GM18873 (cell line): ENCODE measurements around the gene CD86.
A peak's percentile ranks its signal among the peaks of the same experiment; 100 is the strongest.

Source experiments
- ATAC-seq: cut with Tn5 transposase; IDR thresholded peaks from one replicate; pipeline ENCODE4 v1.9.1; 2021; ENCODE audit warnings: mild to moderate bottlenecking, moderate library complexity, moderate number of reproducible peaks; ENCODE audit not compliant: unreplicated experiment, low FRiP score

CD86 gene

DNA sequence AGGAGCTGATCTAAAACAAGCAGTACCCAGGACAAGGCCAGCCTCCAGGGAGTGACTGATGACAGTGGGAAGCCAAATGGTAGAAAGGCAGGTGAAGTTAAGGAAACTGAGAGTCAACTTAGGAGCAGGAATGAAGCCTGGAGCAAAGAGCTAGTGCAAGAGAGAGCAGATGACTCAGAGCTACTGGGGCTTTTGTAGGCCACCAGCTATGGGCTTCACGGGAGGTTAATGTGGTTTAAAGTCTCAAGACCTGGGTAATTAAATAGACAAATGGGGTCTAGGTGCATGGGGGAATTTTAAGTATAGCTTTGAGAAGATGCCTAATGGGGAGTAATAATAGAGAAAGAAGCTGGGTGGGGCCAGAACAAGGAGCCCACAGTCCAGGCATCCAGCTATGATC is 3.1 kb downstream of the CD86 start:
- ATAC-seq, result no peak

DNA sequence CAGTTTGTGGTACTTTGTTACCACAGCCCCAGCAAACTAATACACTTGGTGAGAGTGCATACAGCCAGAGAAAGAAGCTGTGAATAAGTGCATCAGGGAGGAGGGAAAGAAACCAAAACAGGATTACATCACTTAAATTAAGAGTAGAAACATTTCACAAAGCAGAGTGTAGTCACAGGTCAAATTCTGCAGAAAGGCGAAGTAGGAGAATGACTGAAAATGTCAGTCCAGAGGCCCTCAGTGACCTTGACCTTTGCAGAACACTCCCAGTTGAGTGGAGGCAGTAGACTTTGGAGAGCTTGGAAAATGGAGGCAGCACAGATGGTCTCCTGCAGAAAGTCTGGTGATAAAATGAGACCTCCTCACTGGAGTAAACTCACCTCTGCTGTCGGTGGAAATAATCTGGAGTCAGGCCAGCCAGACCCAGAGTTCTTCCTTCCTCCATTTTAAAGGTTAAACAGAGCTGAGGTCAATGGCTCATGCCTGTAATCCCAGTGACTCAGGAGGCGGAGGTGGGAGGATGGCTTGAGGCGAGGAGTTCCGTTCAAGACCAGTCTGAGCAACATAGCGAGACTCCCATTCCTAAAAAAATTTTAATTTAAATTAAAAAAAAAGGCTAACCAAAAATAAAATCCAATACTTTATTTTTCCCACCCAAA is 5.0 kb downstream of the CD86 start:
- ATAC-seq, result no peak

DNA sequence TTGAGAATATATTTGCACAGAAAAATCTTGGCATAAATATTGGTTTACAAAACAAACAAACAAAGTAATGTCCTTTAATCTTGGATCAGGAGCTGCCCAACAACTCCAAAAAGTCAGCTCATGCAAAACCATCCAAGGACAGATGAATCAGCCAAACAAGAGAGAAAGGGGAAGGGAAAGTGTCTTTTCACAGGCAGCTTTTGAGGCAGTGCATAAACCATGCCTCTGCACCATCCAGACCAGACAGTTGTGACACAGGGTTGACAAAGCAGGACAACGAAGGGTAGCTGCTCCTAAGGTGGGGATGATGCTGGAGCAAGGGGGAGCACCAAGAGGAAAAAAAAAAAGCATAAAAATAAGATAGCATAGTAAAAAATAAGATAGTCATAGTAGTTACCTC is 8.7 kb downstream of the CD86 start:
- no peak for ATAC-seq

DNA sequence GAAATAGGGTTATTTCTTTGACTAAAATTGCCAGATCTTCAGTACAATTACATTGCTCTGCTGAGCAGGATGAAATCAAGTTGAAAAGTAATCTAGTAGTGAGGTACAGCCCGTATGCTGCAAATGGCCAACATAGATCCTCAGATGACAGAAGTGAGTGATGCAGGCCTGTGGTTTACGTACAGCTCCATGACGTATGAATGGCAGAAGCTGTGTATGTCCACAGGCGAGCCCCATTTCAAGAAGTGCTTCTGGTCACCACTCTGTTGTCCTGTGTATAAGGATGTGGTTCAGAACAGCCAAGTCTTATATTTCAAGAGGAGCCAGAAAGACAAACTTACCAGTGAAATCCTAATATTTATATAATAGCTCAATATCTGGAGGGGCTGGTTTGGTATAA is 9.2 kb downstream of the CD86 start:
- no peak for ATAC-seq

DNA sequence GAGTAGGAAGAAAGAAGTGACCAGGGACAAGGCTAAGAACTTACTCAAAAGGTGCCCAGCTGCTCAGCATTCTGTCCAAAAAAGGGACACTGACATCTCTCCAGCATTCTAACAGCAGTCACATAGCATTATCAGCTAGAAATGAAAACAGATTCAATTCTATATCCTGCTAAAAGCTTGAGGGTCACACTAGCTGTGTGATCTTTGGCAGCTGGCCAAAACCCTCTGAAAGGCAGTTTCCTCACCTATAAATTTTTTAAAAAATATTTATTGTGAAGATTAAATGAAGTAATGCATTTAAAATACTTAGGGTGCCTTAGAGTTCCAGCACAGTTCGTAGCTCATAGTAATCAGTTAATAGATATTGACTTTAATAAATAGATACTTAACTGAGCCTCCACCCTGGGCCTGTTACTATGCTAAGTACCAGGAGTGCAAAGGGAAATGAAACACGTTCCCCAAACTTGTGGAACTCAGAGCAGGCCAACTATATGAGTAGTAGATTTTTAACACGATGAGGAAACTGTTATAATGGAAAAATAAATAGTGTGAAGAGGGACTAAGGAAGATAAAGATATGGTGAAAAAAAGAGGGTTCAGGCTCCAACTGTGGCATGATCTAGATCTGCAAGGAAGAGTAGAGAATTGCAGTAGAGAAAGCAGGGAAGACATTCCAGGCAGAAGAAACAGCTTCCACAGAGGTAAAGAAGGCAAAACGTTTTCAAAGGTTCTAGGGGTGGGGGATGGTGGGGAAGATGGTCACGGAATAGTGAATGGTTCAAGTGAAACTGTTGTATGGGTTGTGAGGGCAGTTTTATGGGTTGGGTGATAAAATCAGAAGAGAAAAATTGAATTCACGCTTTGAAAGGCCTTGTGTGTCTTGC is 11.4 kb downstream of the CD86 start:
- ATAC-seq, result no peak

DNA sequence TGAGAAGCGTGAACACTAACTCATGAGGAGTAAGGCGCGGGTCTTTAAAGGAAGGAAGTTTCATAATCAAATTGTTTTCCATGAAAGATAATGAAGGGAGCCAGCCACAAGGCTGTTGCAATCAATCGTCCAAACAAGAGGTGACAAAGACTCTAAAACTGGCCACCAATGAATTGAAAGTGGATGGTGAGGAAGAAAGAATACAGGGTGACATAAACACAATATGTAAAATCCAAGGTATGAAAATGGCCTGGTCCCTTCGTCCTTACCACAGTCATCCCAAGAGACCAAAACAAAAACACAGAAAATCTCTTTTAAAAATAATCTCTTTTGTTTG is 12.0 kb downstream of the CD86 start:
- ATAC-seq, result peak; percentile 45

DNA sequence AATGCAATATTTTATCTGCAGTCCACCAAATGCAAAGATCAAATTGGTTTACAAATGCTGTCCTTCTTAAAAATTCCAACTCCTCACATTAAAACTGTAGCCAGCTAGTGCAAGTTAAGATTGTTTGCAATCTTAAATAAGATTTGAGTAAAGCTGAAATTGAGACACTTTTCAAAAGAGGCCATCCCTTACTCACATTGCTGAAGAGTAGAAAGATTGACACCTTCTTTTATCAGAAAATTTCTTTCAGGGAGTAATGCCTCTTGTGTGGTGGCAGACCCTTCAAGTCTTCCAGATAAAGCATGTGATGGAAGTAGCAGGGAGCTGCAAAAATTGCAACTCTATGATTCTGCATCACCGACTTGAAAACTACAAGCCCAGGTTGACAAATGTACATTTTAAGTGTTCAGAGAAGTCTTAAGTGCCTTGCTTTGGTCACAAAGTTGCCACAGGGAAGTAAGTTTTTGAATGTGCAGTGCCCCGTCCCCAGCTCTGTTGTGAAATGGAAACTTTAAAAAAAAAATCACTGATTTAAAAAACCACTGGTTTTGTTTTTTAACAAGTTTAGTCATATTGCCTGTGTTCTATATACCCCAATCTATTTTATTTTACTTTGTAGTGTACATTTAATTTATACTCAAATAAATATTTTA is 12.6 kb downstream of the CD86 start:
- ATAC-seq, result peak; percentile 30

DNA sequence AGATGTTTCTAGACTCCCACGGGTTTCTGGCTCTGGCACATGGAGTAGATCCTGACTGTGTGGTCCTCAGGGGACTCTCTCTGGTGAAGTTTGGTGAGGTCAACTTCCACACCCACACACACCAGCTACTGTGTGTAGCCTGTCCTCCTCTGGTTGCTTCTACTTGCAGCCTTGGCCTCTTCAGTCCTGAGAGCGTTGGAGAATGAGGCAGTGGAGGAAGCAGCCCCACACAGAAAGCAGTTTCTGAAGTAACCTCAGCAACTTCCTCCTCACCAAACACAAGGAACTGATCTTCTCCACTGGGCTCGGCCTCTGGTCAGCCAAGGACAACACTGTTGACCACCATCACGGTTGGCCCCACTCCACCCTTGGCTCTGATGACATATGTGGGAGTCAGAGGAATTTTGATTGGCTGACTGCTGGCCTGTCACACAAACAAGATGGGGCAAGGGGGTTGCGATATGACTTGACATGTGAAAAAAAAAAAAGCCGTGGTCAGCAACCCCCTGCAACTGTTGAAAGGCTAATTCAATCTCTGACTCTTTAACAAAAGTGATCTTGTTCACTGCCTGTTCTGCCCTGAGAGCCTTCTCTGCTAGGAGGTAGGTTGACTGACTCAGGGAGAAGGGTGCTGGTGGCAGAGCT is 19.6 kb downstream of the CD86 start:
- ATAC-seq, result peak; percentile 54

DNA sequence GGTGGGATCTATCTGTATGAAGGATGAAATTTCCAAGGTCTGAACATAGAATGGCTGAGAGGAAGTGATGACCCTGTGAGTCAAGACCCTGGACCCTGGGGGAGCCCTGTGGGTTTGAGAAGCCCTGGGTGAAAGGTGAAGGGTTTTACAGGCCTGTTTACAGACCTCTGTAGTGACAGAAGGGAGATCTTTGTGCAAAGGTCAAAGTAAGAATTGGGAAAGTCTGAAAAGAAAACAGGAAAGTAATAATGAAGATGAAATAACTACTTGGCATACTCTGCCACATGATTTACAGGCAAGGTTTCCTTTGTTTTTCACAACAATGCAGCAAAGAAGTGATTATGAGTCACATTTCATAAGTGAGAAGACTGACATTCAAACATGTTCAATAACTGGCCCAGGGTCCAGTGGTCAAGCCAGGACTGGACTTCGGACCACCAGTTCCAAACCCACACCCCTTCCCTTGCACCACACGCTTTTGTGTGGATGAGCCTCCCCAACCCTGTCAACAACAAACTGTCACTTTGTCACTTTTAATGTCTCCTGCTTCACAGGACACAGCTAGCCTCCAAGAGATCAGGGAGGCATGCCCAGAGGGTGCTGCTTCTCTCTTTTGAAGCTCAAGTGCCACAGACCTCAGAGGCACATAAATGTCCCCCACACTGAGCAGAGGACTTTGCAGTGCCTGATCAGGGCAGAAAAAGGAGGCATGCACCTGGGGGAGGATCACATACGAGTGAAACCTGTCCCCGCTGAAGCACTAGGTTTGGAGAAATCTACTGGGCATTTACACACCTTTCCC is 21.5 kb downstream of the CD86 start:
- no peak for ATAC-seq

DNA sequence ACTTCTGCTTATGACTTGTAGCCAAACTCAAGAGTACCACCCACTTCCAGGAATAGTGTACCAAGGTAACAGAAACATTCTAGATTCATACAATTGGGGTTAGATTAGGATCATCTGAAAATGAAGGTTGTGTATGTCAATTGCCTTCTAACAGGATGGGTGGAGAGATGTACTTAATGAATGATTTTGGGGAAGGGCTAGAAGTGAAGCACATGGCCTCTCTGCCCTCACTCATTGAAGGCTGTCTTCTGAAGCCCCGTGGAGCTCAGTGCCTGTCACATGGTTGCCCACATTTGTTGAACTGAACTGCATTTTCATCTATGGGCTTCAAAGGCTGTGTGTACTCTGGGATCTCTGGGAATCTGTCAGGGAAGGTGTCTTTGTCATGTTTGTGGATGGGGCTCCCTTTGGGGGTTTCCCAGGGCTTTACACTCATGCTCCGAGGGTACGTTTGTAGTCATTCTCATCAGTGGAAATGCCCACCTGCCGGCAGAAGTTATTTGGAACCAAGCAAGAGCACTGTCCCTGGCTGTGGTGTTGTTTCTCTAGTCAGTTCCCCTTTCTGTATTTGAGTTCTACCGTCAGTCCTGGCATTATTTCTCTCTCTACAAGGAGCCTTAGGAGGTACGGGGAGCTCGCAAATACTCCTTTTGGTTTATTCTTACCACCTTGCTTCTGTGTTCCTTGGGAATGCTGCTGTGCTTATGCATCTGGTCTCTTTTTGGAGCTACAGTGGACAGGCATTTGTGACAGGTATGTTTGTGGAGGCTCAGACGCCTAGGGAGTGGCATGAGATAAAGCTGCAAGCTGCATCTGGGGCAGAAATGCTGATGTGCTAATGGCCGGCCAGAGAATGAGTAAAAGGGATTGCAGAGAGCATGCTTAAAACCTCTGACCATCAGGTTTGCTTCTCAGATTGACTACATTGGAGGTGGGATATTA is 22.4 kb downstream of the CD86 start:
- ATAC-seq, result no peak

DNA sequence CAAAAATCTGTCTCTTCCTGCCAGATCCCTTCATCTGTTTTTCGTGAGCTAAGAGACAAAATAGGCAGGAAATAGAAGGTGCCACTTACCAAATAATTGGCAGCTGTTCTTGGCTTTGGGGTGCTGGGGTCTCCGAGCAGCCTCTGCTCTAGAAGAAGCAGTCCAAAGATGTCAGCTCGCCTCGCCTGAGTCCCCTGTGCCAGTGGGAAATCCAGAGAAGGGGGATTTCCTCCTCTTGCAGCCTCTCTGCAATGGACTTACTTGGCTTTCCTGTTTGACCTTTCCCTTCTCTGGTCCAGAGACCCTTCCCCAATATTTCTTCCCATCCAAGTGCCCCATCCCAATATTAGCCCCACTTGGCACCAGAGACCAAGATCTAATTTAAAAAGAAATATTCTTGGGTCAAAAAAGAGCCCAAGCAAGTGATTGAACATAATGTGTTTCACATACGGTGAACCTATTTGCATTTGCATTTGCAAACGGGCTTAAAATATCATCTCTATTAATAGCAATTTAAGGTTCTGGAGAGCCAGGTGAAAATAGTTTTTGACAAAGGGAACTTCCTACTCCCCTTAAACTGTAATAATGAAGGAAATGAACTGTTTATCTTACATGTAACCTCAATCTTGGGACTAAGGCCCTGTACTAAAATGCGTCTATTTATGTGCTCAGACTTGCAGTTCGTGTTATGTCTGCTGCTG is 23.2 kb downstream of the CD86 start:
- ATAC-seq, result no peak

DNA sequence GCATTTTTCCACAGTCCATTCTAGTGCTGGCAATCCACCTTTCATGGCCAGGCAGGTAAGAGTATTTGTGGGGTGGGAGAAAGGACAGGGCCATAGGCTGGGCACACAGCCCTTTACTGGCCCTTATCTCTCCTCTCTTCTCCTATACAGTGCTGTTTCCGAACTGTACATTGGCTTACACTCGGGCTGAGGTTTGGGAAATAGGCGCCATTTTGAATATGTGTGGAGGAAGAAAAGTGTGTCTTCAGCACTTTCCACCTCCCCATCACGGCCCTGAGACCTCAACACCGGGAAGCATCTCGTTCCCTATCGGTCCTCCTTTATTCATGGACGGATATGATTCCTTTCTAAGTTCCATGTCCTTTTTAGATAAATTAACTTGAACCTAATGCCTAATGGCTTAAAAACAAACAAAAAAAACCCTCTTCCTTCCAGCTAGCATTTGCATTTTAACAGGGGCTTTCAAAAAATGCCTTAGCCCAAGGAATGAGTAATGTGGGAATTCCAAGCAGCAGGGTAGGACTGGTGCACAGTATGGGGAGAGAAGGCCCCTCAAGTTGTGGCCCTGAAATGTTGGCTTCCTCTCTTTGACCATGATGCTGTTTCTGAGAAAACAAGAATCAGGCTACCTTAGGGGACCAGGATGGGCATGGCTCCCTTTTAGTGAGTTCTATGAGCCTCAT is 24.5 kb downstream of the CD86 start:
- no peak for ATAC-seq

DNA sequence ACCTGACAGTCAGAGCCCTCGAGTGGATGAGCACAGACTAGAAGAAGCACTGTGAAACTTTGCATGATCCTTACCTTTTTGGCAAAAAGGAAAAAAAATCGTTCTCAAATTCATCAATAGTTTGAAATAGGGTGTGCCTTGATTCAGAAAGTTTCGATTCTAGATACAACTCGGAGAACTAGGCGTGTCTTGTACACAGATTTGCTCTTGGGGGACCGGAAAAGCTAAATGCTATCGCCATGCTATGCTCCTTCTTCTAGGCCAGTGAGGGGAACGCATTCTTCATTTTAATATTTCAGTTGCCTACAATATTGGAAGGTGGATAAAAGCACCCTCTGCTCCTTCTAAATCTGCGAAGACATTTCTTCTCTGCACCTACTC is 25.0 kb downstream of the CD86 start:
- ATAC-seq, result no peak

DNA sequence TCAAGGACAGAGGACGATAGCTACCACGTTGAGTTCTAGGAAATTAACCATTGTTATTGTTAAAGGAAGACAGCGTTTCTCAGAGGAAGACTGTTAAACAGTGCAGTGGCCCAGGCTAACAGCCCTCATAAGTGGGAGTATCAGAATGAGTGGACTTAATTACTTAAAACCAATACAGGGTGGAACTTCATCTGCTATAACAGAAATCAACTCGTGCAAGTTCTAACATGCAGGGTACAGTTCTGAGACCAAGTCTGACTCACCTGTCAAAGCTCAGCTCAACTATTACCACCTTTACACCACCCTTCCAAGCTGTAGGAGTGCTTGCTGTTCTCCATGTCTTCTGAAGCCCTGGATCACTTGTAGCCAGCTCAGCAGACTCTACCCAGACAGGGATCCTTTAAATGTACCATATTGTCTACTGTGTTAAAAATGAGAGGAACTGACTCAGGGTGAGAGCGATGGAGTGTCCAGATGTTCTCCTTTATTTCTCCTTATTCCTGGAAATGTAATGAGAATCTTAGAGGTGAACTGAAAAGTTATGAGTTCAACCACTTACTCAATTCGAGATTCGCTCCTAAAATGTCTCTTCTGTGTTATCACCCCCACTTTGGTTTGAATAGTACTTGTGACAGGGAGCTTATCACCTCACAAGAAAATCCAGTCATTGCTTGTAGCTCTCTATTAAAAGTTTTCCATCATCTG is 26.5 kb downstream of the CD86 start:
- ATAC-seq, result no peak

DNA sequence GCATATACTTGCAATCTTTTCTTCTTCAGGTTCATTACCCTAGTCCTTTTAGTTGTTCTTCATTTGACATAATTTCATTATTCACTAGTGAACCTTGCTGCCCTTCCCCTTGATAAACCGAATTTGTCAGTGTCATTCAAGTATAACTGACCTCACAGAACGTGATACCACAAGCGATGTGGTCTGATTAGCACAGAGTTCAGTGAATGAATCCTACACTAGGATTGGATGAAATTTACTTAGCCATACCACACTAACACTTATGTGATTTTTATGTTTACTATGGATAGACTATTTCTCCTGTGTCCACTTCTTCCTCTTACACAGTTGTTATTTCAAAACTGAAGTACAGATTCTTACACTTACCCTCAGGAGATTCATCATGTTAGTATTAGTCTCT is 27.2 kb downstream of the CD86 start:
- ATAC-seq, result no peak

DNA sequence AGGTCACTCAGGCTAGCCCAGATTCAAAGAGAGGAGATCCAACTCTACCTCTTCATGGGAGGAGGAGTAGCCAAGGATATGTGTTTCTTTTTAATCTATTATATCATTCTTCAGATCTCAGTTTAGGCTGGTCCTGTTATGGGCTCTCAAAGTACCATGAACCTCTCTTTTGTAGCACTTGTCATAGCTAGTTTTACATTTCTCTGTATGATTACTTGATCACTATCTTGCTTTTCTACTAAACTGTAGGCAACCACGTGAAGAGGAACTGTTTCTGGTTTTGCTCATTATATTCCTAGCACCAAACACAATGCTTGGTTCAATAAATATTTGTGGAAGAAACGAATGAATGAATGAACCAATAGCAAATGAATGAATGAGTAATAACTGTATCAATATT is 29.6 kb downstream of the CD86 start:
- ATAC-seq, result no peak

DNA sequence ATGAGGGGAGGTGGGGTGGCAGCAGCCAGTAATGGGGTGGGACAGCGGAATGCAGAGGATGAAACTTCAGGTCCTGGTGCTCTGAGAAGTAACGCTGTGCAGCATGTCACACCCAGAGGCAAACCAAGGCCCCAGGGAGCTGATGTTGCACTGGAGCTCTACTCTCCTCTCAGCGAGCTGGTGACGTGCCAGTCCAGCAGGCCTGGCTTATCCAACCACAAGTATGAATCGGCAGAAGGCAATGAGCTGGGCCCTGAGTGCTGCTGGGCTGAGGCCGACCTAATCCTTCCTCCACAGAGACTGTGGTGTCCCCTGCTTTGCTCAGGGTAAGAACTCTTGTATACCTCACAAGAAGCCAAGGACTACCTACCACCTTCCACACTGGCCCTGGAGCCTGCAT is 30.5 kb downstream of the CD86 start:
- ATAC-seq, result no peak

DNA sequence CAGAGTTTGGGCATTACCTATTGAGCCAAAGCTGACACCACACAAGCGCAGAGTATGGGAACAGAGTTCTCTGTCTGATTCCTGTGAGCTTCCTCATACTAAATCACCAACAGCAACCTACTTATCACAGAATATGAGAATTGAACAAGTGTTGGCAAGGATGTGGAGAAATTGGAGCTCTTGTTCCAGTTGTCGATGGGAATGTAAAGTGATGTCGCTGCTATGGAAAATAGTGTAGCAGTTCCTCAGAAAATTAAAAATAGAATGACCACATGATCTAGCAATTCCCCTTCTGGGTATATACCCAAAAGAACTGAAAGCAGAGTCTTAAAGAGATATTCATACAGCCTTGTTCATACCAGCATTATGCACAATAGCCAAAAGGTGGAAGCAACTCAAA is 33.4 kb downstream of the CD86 start:
- ATAC-seq, result no peak
